ENCODE data around the gene PRR5.

- TF ChIP-seq, protein P1, sequence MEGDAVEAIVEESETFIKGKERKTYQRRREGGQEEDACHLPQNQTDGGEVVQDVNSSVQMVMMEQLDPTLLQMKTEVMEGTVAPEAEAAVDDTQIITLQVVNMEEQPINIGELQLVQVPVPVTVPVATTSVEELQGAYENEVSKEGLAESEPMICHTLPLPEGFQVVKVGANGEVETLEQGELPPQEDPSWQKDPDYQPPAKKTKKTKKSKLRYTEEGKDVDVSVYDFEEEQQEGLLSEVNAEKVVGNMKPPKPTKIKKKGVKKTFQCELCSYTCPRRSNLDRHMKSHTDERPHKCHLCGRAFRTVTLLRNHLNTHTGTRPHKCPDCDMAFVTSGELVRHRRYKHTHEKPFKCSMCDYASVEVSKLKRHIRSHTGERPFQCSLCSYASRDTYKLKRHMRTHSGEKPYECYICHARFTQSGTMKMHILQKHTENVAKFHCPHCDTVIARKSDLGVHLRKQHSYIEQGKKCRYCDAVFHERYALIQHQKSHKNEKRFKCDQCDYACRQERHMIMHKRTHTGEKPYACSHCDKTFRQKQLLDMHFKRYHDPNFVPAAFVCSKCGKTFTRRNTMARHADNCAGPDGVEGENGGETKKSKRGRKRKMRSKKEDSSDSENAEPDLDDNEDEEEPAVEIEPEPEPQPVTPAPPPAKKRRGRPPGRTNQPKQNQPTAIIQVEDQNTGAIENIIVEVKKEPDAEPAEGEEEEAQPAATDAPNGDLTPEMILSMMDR (conservative IDR thresholded peaks at IDR 0.05 in 1 of 2, IDR thresholded peaks at IDR 0.05 in 1 of 2; ENCODE audit: low read depth in 1 of 2, low read length in 2 of 2): no peak
- TF ChIP-seq EZH2 (IDR thresholded peaks at IDR 0.05; ENCODE audit: low read length, missing control alignments): no peak
Measured at GRCh38 chr22:44745853-44746789, 44.1 kb downstream of the PRR5 start.
